Stimulated activated CD4-positive, alpha-beta T cell treated with anti-CD3 and anti-CD28 coated beads, Interleukin-1b, Interleukin-23, amount 100 ng/mL, for 1 hour (primary cell): ENCODE data around the gene LHFPL2.

ENCODE experiments used
- DNase-seq, 2 donors: peaks; one replicate each; pipeline ENCODE4 v3.0.0-alpha.2; 2020; ENCODE audit warnings: low read depth in 2 of 2

The LHFPL2 gene

GRCh38 chr5:78568212-78568611 lies 80.4 kb downstream of the LHFPL2 start:
- DNase-seq, result no peak

DNA sequence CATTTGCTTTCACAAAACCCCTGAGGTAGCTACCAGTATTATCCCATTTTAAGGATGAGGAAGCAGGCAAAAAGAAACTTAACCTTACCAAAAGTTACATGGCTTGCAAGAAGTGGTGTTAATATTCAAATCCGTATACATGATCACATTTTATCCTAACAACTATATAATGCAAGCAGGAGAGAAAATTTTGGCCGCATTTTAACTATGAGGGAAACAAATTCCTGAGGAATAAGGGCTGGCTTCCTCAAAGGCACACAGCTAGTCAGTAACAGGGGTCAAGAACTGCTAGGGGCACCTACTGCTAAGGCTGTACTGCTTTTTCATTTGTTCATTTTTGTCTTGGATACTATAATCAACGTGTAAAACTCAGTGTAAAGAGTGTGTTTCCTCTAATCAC lies 81.0 kb downstream of the LHFPL2 start:
- DNase-seq, result no peak

DNA sequence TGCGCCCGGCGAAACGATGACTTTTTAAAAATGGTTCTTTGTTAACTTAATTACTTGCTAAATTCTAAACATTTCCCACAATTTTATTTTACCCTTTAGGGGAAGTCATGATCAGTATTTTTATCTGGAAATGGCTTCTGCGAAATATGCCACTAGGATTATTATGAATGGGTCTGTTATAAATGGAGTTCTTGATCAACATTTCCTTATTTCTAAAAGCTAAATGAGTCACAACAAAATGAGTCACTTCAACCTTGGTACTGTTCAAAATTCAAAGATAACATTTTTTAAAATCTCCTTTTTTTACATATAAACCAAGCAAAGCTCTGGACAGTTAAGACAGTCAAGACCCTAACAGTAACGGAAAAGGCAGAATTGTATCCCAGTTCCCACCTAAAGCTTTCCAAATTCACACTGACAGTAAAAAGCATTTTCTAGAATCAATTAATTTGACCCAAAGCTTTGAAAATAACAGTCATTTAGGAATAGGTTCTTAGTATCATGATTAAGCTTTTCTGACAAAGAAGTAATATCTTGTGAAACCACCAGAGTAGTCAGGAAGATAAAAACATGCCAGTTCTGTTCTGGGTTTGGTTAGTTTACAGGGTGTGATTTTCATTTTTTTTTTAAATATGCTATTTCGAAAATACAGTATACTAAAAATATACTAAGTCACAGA lies 81.7 kb downstream of the LHFPL2 start:
- no peak for DNase-seq

DNA sequence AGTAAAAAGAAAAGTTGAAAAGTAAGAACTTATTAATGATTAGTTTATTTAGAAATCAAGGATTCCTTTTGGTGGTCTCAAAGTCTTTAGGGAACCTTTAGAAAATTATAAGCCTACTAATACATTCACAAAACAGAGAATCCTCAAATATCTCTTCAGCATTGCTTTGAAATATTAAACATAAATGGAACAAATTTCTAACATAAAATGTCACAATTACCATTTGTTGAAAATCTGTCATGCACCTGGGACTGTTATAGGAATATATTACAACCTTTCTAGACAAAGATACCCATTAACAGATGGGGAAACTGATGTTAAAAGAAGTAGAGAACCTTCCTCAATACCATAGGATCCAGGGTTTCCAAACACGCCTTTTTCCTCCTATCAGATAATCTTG lies 83.2 kb downstream of the LHFPL2 start:
- DNase-seq, result no peak

- DNase-seq, result no peak
These were observed 85.0 kb downstream of the LHFPL2 start for GRCh38 chr5:78563621-78564020.

DNA sequence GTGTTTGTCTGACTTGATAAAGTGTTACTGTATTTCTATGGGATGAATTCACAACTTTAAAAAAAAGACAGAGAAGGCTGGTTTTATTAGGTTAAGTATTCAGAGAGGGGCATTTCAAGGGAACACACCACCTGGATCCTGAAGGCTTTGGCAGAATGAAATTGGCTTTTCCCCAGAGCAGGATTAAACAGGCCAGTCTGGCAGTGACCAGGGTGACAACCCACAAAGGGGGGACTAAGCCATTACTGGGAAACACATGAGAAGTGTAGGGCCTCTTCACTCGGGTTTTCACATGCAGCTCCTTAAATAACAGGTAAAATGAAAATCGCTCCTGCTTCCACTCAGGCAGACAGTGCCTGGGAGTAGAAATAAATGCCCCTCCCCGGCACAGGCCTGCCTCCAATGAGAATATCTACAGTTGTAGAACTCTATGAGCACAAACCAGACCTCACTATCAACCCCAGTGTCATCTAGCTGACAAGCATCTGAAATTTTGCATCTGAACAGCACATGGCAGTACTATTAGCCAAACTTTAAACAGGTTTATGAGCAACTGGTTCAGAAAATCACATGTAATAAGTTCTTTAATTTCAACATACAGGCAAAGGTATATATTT lies 85.8 kb downstream of the LHFPL2 start:
- no peak for DNase-seq

DNA sequence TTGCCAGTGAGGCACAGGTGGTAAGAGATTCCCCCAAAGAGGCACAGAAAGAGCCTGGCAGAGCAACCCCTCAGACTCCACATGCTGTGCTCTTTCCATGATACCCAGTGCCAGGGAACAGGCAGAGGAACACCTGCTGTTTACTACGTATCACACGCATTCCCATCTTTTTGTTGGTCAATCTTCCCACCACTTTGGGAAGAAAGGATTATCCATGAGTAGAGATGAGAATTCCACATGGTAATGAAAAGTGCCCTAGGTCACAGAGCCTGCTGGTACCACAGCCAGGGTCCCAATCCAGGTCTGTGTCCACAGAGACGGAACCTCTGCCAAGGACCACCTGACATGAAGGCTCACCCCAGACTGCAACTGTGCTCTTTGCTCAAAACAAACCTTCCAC lies 86.6 kb downstream of the LHFPL2 start:
- no peak for DNase-seq

- DNase-seq, result no peak
These were observed 87.3 kb downstream of the LHFPL2 start for GRCh38 chr5:78561261-78561660.

GRCh38 chr5:78560000-78560855 lies 88.3 kb downstream of the LHFPL2 start:
- no peak for DNase-seq

- no peak for DNase-seq
These were observed 91.0 kb downstream of the LHFPL2 start for GRCh38 chr5:78557601-78558000.

GRCh38 chr5:78555870-78556269 lies 92.7 kb downstream of the LHFPL2 start:
- no peak for DNase-seq

- DNase-seq, result no peak
These were observed 93.9 kb downstream of the LHFPL2 start for GRCh38 chr5:78554670-78555069.

- DNase-seq, result no peak
These were observed 94.8 kb downstream of the LHFPL2 start for GRCh38 chr5:78553580-78554353.

- no peak for DNase-seq
These were observed 95.7 kb downstream of the LHFPL2 start for GRCh38 chr5:78552729-78553342.

- DNase-seq, result no peak
These were observed 97.7 kb downstream of the LHFPL2 start for GRCh38 chr5:78550891-78551290.

- DNase-seq, result no peak
These were observed 99.5 kb downstream of the LHFPL2 start for GRCh38 chr5:78549043-78549442.

DNA sequence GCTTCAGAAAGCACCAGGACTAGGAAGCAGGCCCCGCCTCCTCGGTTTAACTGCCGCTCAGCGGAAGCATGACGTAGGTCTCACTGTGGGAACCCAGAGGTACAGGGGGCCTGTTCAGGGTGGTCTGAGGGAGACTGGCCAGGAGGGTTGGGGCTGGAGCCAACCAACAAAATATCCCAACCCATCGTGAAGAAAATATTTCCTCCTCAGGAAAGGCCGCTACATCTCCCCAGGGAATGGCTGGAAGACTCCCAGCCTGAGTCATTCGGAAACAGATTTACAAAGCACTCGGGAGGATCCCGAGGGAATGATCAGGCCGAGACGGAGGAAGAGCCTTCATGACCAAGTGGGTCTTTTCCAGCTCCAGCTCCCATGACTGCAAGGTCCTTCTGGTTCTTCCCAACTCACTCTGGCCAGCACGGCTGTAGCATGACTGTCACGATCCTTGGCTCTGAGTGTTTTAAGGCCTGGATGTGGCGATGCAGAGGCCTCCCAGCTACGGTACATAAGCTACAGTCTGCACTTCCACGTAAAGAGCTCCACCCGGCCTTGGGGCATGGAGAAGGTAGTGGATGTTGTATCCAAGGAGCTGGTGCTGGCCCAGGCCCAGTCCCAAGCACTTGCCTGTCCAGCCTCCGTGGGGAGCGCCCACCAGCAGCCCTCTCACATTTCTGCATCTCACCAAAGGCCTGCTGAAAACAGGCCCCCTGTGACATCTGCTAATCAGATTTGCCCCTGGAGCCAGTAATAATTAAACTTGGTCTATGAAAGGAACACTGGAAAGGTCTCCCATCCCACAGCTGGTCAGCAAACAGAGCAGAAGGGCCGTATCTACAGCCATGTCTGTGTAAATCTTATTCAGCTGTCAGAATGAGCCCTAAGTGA lies 100.6 kb downstream of the LHFPL2 start:
- no peak for DNase-seq

- DNase-seq, result no peak
These were observed 101.4 kb downstream of the LHFPL2 start for GRCh38 chr5:78547183-78547582.

GRCh38 chr5:78546276-78546996 lies 102.1 kb downstream of the LHFPL2 start:
- DNase-seq, result no peak

GRCh38 chr5:78545406-78545805 lies 103.2 kb downstream of the LHFPL2 start:
- no peak for DNase-seq
